Mesendoderm (in vitro differentiated cells): ENCODE results near the gene FCRL6.

Experiments
- DNase-seq: peaks from one replicate; pipeline ENCODE4 v3.0.0; 2013
- H2AK5ac ChIP-seq: 2 replicates; pipeline ENCODE4 v1.6.1; 2013; ENCODE audit warnings: low read length, inconsistent platforms
- H2BK120ac ChIP-seq: 2 replicates; pipeline ENCODE4 v1.6.1; 2013; ENCODE audit warnings: low read depth, mild to moderate bottlenecking, low read length, moderate library complexity, mixed read lengths
- H2BK15ac ChIP-seq: replicated peaks from 2 replicates; pipeline ENCODE4 v1.6.1; 2013; ENCODE audit warnings: low read depth, mild to moderate bottlenecking, moderate library complexity
- H2BK5ac ChIP-seq: 2 replicates; pipeline ENCODE4 v1.6.1; 2013; ENCODE audit warnings: low read length, inconsistent platforms
- H3K18ac ChIP-seq: 2 replicates; pipeline ENCODE4 v1.6.1; 2013; ENCODE audit warnings: mild to moderate bottlenecking, low read length, mixed read lengths
- H3K23ac ChIP-seq: one replicate; pipeline ENCODE4 v1.6.1; 2013; ENCODE audit warnings: low read length
- H3K27ac ChIP-seq: 2 replicates; pipeline ENCODE4 v1.5.1; 2013; ENCODE audit warnings: low read depth, mild to moderate bottlenecking, inconsistent platforms, low read length, moderate library complexity
- H3K27me3 ChIP-seq: 2 replicates; pipeline ENCODE4 v1.6.1; 2013; ENCODE audit warnings: low read length, control low read depth, mild to moderate bottlenecking, inconsistent platforms; ENCODE audit not compliant: insufficient read depth, poor library complexity
- H3K36me3 ChIP-seq: 2 replicates; pipeline ENCODE4 v1.6.1; 2013; ENCODE audit warnings: low read length, inconsistent platforms; ENCODE audit not compliant: control insufficient read depth, insufficient read depth
- H3K4ac ChIP-seq: one replicate; pipeline ENCODE4 v1.6.1; 2013; ENCODE audit warnings: low read depth, mild to moderate bottlenecking, low read length, moderate library complexity
- H3K4me1 ChIP-seq: 2 replicates; pipeline ENCODE4 v1.6.1; 2013; ENCODE audit warnings: low read depth, low read length, inconsistent platforms; ENCODE audit not compliant: control insufficient read depth
- H3K4me2 ChIP-seq: 2 replicates; pipeline ENCODE4 v1.6.1; 2013; ENCODE audit warnings: low read length
- H3K4me3 ChIP-seq: 2 replicates; pipeline ENCODE4 v1.5.1; 2013; ENCODE audit warnings: mild to moderate bottlenecking, low read length
- H3K56ac ChIP-seq: one replicate; pipeline ENCODE4 v1.6.1; 2013; ENCODE audit warnings: low read length
- H3K79me1 ChIP-seq: 2 replicates; pipeline ENCODE4 v1.6.1; 2013; ENCODE audit warnings: low read length, inconsistent platforms
- H3K79me2 ChIP-seq: 2 replicates; pipeline ENCODE4 v1.6.1; 2013; ENCODE audit warnings: mild to moderate bottlenecking, low read length; ENCODE audit not compliant: control insufficient read depth, insufficient read depth
- H3K9ac ChIP-seq: 2 replicates; pipeline ENCODE4 v1.6.1; 2013; ENCODE audit warnings: low read length, inconsistent platforms
- H4K5ac ChIP-seq: one replicate; pipeline ENCODE4 v1.6.1; 2013; ENCODE audit warnings: low read length
- H4K8ac ChIP-seq: one replicate; pipeline ENCODE4 v1.6.1; 2013; ENCODE audit warnings: low read depth, mild to moderate bottlenecking, control low read depth, low read length, moderate library complexity
- WGBS: extraction: QIAGEN DNeasy Blood & Tissue Kit; methylation state at CpG from one replicate; pipeline ENCODE4 v1.1.7; 2013; ENCODE audit warnings: low lambda C conversion rate, missing lambda C conversion rate; ENCODE audit not compliant: insufficient coverage; ENCODE audit errors: extremely low coverage; 5-methylcytosine and 5-hydroxymethylcytosine counted together

FCRL6 gene

DNA sequence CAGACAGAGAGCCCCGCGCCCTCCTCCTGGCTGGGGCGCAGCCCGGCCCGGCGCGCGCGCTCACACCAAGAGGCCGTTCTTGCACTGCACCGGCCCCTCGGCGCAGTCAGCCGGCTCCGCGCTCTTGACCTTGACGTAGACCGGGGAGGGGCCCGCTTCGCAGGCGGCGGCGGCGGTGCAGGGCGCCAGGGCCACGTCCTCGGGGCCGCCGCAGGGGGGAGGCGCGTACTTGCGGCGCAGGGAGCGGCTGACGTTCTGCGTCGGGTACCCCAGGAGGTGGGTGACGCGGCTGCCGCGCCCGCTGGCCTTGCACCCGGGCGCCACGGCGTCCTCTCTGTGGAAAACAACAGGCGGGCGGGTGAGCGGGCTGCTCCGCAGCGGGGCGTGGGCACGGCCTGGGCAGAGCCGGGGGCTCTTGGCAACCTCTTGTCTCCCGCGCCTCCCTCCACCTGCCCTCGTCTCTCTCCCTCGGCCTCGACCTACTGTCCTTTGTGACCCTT is 52.6 kb downstream of the FCRL6 start:
- peaks cover 3% of the 10 kb centered on the region for H3K27me3 ChIP-seq
- H3K27ac ChIP-seq = no peak overlapping the region
- no peaks in the 10 kb centered on the region for H3K4me1 ChIP-seq

DNA sequence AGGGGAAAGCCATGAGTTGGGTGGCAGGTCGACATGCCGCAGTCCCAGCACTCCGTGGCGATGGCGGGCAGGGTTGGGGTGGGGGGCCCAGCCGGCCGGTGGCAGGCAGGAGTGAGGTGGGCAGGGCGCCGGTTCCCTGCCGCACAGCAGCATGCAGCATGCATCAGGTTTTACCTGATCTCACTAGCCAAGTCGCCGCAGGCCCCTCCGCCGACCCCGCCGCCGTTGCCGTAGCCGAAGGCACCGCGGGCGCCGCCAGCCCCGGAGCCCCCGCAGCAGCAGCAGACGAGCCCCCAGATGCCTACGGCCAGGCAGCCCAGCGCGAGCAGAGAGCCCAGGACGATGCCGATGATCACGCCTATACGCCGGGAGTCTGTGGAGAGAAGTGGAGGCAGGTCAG is 53.5 kb downstream of the FCRL6 start:
- Histone ChIP-seq H2BK5ac (no peak overlapping the region), H4K5ac (no peak overlapping the region), H3K79me2 (no peaks in the 10 kb centered on the region), H3K4ac (no peak overlapping the region), H3K4me1 (no peaks in the 10 kb centered on the region), H2BK120ac (no peak overlapping the region), H2BK15ac (no peak overlapping the region), H3K56ac (no peak overlapping the region), H4K8ac (no peak overlapping the region), H3K23ac (no peak overlapping the region), H3K4me2 (no peak overlapping the region), H3K18ac (no peak overlapping the region), H3K36me3 (no peaks in the 10 kb centered on the region), H3K4me3 (no peak overlapping the region), H3K27ac (no peak overlapping the region), H3K79me1 (no peaks in the 10 kb centered on the region), H2AK5ac (no peak overlapping the region), H3K9ac (no peak overlapping the region), H3K27me3 (peaks cover 3% of the 10 kb centered on the region)
- no CpG with 5 or more reads among the region's 34 CpGs for WGBS
- no peak for DNase-seq

More for the DNA sequence above, 52.6 kb downstream of the FCRL6 start:
- Histone ChIP-seq H3K4ac (no peak overlapping the region), H4K5ac (no peak overlapping the region), H2AK5ac (no peak overlapping the region), H3K4me3 (peak overlapping the region; percentile 20), H2BK120ac (no peak overlapping the region), H3K79me1 (no peaks in the 10 kb centered on the region), H3K18ac (no peak overlapping the region), H4K8ac (no peak overlapping the region), H2BK15ac (no peak overlapping the region), H3K23ac (no peak overlapping the region), H3K56ac (peak overlapping the region; percentile 82), H2BK5ac (no peak overlapping the region), H3K79me2 (no peaks in the 10 kb centered on the region), H3K9ac (peak overlapping the region; percentile 77), H3K4me2 (peak overlapping the region; percentile 90), H3K36me3 (no peaks in the 10 kb centered on the region)
- no CpG with 5 or more reads among the region's 59 CpGs for WGBS
- DNase-seq = peak; percentile 68

DNA sequence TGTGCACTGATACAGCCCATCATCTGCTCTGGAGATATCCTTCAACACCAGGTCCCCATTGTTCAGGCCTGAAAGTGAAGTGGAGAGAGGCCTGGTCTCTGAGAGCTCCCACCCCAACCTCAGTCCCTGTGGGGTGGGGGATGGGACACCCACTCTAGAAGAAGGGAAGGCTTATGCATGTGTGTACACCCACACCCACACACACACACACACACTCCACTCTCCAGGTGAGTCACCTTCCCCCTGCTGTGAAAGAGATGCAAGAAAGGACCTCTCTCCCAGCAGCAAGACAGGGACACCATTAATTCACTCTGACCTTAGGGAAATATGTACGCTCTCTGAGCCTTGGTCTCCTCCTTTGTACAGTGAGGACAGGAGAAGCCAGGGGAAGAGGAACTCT is 54.4 kb downstream of the FCRL6 start:
- Histone ChIP-seq H4K8ac (no peak overlapping the region), H3K27ac (no peak overlapping the region), H2BK120ac (no peak overlapping the region), H3K18ac (no peak overlapping the region), H3K79me1 (no peaks in the 10 kb centered on the region), H2BK15ac (no peak overlapping the region), H3K79me2 (no peaks in the 10 kb centered on the region), H3K56ac (no peak overlapping the region), H3K4me2 (no peak overlapping the region), H3K4ac (no peak overlapping the region), H2BK5ac (no peak overlapping the region), H3K36me3 (no peaks in the 10 kb centered on the region), H3K27me3 (peaks cover 3% of the 10 kb centered on the region), H3K23ac (no peak overlapping the region), H3K4me3 (no peak overlapping the region), H2AK5ac (no peak overlapping the region), H3K4me1 (no peaks in the 10 kb centered on the region), H4K5ac (no peak overlapping the region), H3K9ac (no peak overlapping the region)
- no CpG with 5 or more reads among the region's 1 CpG for WGBS
- no peak for DNase-seq

DNA sequence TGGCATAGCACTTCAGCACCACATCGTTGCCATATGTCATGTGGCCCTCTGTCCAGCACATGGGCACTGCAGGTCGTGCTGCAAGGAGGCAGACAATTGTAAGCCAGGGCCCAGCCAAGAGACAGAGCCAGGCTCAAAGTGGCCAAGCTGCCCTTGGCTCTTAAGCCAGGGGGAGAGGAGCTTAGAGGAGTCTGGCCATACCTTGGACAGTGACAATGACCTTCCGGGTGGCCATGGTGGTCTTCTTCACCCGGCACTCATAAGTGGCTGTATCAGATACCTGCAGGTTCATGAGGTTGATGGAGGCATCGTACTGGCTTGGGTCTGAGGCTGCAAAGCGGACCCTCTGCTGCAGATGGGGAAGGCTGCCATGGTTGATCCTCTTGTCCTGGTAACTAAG is 55.7 kb downstream of the FCRL6 start:
- Histone ChIP-seq H2AK5ac (no peak overlapping the region), H3K36me3 (no peaks in the 10 kb centered on the region), H3K23ac (no peak overlapping the region), H3K4ac (no peak overlapping the region), H3K4me1 (no peaks in the 10 kb centered on the region), H3K79me1 (no peaks in the 10 kb centered on the region), H3K56ac (no peak overlapping the region), H4K8ac (no peak overlapping the region), H3K4me2 (no peak overlapping the region), H2BK120ac (no peak overlapping the region), H3K9ac (no peak overlapping the region), H2BK5ac (no peak overlapping the region), H3K27me3 (peaks cover 3% of the 10 kb centered on the region), H3K18ac (no peak overlapping the region), H4K5ac (no peak overlapping the region), H3K4me3 (no peak overlapping the region), H3K79me2 (no peaks in the 10 kb centered on the region), H2BK15ac (no peak overlapping the region), H3K27ac (no peak overlapping the region)
- DNase-seq = no peak
- no CpG with 5 or more reads among the region's 6 CpGs for WGBS

DNA sequence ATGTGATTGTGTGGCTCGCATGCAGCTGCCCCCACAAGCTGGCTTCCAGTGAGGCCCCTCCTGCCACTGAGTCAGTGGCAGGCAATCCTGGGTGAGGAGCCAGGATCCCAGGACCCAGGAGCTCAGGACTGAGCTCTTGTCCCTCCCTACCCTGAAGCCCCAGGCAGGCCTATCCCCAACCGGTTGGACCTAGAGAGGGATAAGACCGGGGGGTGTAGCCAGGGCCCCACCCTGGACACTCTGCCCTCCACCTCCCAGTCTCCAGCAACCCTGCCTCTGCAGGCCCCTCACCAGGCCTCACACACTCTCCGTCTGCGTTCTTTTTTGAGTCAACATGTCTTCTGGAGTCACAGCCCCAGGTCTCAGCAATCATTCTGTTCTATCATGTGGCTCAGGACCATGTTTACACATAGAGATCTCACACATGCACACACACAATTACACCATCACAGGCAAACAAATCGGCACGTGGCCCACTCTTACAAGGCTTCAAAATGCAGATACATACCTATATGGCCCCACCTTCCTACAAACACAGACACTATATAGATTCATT is 57.7 kb downstream of the FCRL6 start:
- no peak overlapping the region for H2BK15ac ChIP-seq
- no peaks in the 10 kb centered on the region for H3K4me1 ChIP-seq
- no peak overlapping the region for H2BK5ac ChIP-seq
- no peak overlapping the region for H3K4me2 ChIP-seq
- H3K79me2 ChIP-seq = no peaks in the 10 kb centered on the region
- H3K23ac ChIP-seq = no peak overlapping the region
- H3K56ac ChIP-seq = no peak overlapping the region
- H4K5ac ChIP-seq = no peak overlapping the region
- H3K27me3 ChIP-seq = peaks cover 3% of the 10 kb centered on the region
- no peak overlapping the region for H2AK5ac ChIP-seq
- no peak overlapping the region for H3K9ac ChIP-seq
- H2BK120ac ChIP-seq = no peak overlapping the region
- H3K4ac ChIP-seq = no peak overlapping the region
- no CpG with 5 or more reads among the region's 7 CpGs for WGBS
- no peak for DNase-seq
- H3K27ac ChIP-seq = no peak overlapping the region
- H3K36me3 ChIP-seq = no peaks in the 10 kb centered on the region
- H3K18ac ChIP-seq = no peak overlapping the region
- no peak overlapping the region for H4K8ac ChIP-seq
- H3K4me3 ChIP-seq = no peak overlapping the region
- no peaks in the 10 kb centered on the region for H3K79me1 ChIP-seq

DNA sequence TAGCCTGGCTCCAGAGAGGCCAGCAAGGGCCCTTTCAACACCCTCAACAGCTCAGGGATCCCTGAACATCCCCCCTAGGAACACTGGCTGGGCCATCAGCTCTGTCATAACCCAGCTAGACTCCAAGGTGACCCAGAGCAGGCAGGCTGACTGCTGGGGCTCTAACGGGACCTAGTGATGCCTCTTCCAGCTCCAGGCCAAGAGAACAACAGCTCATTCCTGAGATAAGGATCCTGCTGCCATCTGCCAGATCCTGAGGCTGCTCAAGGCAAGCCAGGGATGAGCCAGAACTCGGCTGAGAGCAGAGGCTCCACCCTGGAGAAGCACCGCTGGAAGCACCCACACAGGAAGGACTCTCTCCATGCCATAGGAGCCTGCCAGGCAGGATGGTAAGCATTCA is 58.3 kb downstream of the FCRL6 start:
- H2AK5ac ChIP-seq = no peak overlapping the region
- H3K79me2 ChIP-seq = no peaks in the 10 kb centered on the region
- no peak overlapping the region for H3K9ac ChIP-seq
- no peak for DNase-seq
- H3K27ac ChIP-seq = no peak overlapping the region
- no peak overlapping the region for H4K5ac ChIP-seq
- H3K18ac ChIP-seq = no peak overlapping the region
- H3K4me1 ChIP-seq = no peaks in the 10 kb centered on the region
- no peaks in the 10 kb centered on the region for H3K27me3 ChIP-seq
- H2BK120ac ChIP-seq = no peak overlapping the region
- H3K4ac ChIP-seq = no peak overlapping the region
- H3K79me1 ChIP-seq = no peaks in the 10 kb centered on the region
- no peaks in the 10 kb centered on the region for H3K36me3 ChIP-seq
- H3K23ac ChIP-seq = no peak overlapping the region
- H3K56ac ChIP-seq = no peak overlapping the region
- H2BK15ac ChIP-seq = no peak overlapping the region
- no peak overlapping the region for H3K4me2 ChIP-seq
- H2BK5ac ChIP-seq = no peak overlapping the region
- H4K8ac ChIP-seq = no peak overlapping the region
- WGBS = no CpG with 5 or more reads among the region's 3 CpGs
- H3K4me3 ChIP-seq = no peak overlapping the region
